A172 (cell line): ENCODE measurements around the gene FANCI. TPM values are rescaled to one million over a fixed set of nuclear protein-coding genes. Genes with fewer than 3 reads are reported as not detected.

Experiments
- DNase-seq: peaks from one replicate; pipeline ENCODE4 v3.0.0-alpha.2; 2015; ENCODE audit warnings: low spot score
- total RNA-seq: library from RNA; depleted of rRNA; stranded (reverse); fragments of >200 nt; shearing (Covaris generic); gene quantifications from 2 replicates; pipeline ENCODE4 v1.2.3, GENCODE V29; 2014

FANCI gene
- total RNA-seq, 1 experiment from 2014 or later: 87.2 TPM

- DNase-seq: no peak
These were observed 89.5 kb downstream of the FANCI start for GRCh38 chr15:89333011-89333860.

- DNase-seq: no peak
These were observed 90.3 kb downstream of the FANCI start for GRCh38 chr15:89333959-89334509.

- DNase-seq: peak; percentile 97
These were observed 90.9 kb downstream of the FANCI start, which contains the start of gene POLG for GRCh38 chr15:89334510-89335297. POLG (minus strand) TSS chr15:89334824; CDS start chr15:89333754, 1,070 bp downstream.

- DNase-seq: no peak
These were observed 91.7 kb downstream of the FANCI start for GRCh38 chr15:89335298-89336041.

- DNase-seq: no peak
These were observed 94.3 kb downstream of the FANCI start for GRCh38 chr15:89338036-89338435.

GRCh38 chr15:89340573-89340972 is 96.8 kb downstream of the FANCI start:
- DNase-seq: no peak

- DNase-seq: no peak
These were observed 97.7 kb downstream of the FANCI start for GRCh38 chr15:89341316-89342005.

GRCh38 chr15:89342840-89343239 is 99.1 kb downstream of the FANCI start:
- no peak for DNase-seq

GRCh38 chr15:89345248-89345647 is 101.5 kb downstream of the FANCI start:
- no peak for DNase-seq

GRCh38 chr15:89346516-89347231 is 102.9 kb downstream of the FANCI start:
- DNase-seq: no peak

GRCh38 chr15:89349206-89349558 is 105.4 kb downstream of the FANCI start:
- peak; percentile 38 for DNase-seq

- DNase-seq: no peak
These were observed 108.7 kb downstream of the FANCI start for GRCh38 chr15:89352476-89352875.

- no peak for DNase-seq
These were observed 110.2 kb downstream of the FANCI start for GRCh38 chr15:89353991-89354390.

- peak; percentile 13 for DNase-seq
These were observed 113.0 kb downstream of the FANCI start for GRCh38 chr15:89356634-89357298.

- DNase-seq: no peak
These were observed 114.6 kb downstream of the FANCI start for GRCh38 chr15:89358435-89358754.

GRCh38 chr15:89358755-89359439 is 115.1 kb downstream of the FANCI start:
- DNase-seq: peak; percentile 49

- no peak for DNase-seq
These were observed 115.9 kb downstream of the FANCI start for GRCh38 chr15:89359471-89360293.

GRCh38 chr15:89360294-89360971 is 116.7 kb downstream of the FANCI start:
- DNase-seq: no peak
